Endothelial cell of umbilical vein (primary cell): ENCODE data around the gene MFAP4. TPM values are rescaled to one million over a fixed set of nuclear protein-coding genes. Genes with fewer than 3 reads are reported as not detected.

Experiments
- BruUV-seq: library from RNA; stranded (reverse); fragments of 400-500 nt; replicated peaks from 2 replicates; lab custom pipeline; 2021; lab: Mats Ljungman, UMichigan
- CTCF ChIA-PET: fragments of 300-600, 350-600 bp; sonication (Branson Sonifier 250); formaldehyde crosslinking; loops from one replicate; lab custom pipeline; 2021; ENCODE audit warnings: antibody characterized with exemption, inconsistent platforms; lab: Charles Lee
- POLR2A ChIA-PET: fragments of 300-600, 350-600 bp; sonication (Branson Sonifier 250); formaldehyde crosslinking; loops from one replicate; lab custom pipeline; 2021; ENCODE audit warnings: antibody characterized with exemption, inconsistent platforms; lab: Charles Lee
- DNase-seq: peaks from one replicate; pipeline ENCODE4 v3.0.0-alpha.2; 2011; ENCODE audit warnings: low read depth, low spot score
- FAIRE-seq: peaks from 2 replicates; lab custom pipeline; 2011; peaks lifted over from hg19 to GRCh38; lab: Jason Lieb, UNC
- H2AFZ ChIP-seq: 2 replicates; pipeline ENCODE4 v1.6.0; 2012; ENCODE audit warnings: low read depth, low read length, control low read depth, inconsistent platforms
- H3K27ac ChIP-seq: 2 replicates; pipeline ENCODE4 v1.5.1; 2011; ENCODE audit warnings: low read depth, mild to moderate bottlenecking, control low read depth, low read length, moderate library complexity; ENCODE audit not compliant: insufficient read depth
- H3K27me3 ChIP-seq, 2 experiments: 2 replicates each; pipeline versions ENCODE4 v1.6.0 to v1.6.1; 2011; ENCODE audit warnings: low read length in 2 of 2, mixed read lengths in 1 of 2; ENCODE audit not compliant: control insufficient read depth in 2 of 2, insufficient read depth in 2 of 2
- H3K36me3 ChIP-seq, 2 experiments: 2 replicates in 1 of 2; 3 replicates in 1 of 2; pipeline ENCODE4 v1.5.1; 2011; ENCODE audit warnings: low read length in 2 of 2, mild to moderate bottlenecking in 1 of 2, moderate library complexity in 1 of 2; ENCODE audit not compliant: control insufficient read depth in 2 of 2, insufficient read depth in 2 of 2; ENCODE audit errors: extremely low read depth in 1 of 2
- H3K4me1 ChIP-seq: 3 replicates; pipeline ENCODE4 v1.5.1; 2011; ENCODE audit warnings: mild to moderate bottlenecking, low read length; ENCODE audit not compliant: control insufficient read depth, insufficient read depth; ENCODE audit errors: extremely low read depth
- H3K4me2 ChIP-seq: 2 replicates; pipeline ENCODE4 v1.6.1; 2011; ENCODE audit warnings: low read length, control low read depth, mixed read lengths; ENCODE audit not compliant: insufficient read depth
- H3K4me3 ChIP-seq, 3 experiments: fragments of 200-600 bp in 1 of 3; sonication (generic), shearing (Covaris generic) in 1 of 3; replicated peaks in 1 of 3; 2 replicates each; pipeline ENCODE4 v1.5.1; 2011 to 2016; ENCODE audit warnings: control low read depth in 3 of 3, low read length in 3 of 3, mild to moderate bottlenecking in 2 of 3, inconsistent platforms in 1 of 3, low read depth in 1 of 3, moderate library complexity in 1 of 3; ENCODE audit not compliant: insufficient read depth in 1 of 3
- H3K79me2 ChIP-seq: 2 replicates; pipeline ENCODE4 v1.6.0; 2012; ENCODE audit warnings: low read length, inconsistent platforms; ENCODE audit not compliant: control insufficient read depth, insufficient read depth
- H3K9ac ChIP-seq: replicated peaks from 2 replicates; pipeline ENCODE3; 2011; ENCODE audit warnings: low read length, control low read depth; ENCODE audit not compliant: insufficient read depth; ENCODE audit errors: extremely low read depth
- H3K9me1 ChIP-seq: replicated peaks from 3 replicates; pipeline ENCODE4 v1.6.0; 2011; ENCODE audit warnings: mild to moderate bottlenecking, low read length; ENCODE audit not compliant: control insufficient read depth, insufficient read depth; ENCODE audit errors: extremely low read depth
- H3K9me3 ChIP-seq: replicated peaks from 2 replicates; pipeline ENCODE4 v1.5.1; 2012; ENCODE audit warnings: low read length, inconsistent platforms; ENCODE audit not compliant: control insufficient read depth, insufficient read depth
- H4K20me1 ChIP-seq: replicated peaks from 2 replicates; pipeline ENCODE3; 2011; ENCODE audit warnings: mild to moderate bottlenecking, low read length; ENCODE audit not compliant: control insufficient read depth, insufficient read depth; ENCODE audit errors: extremely low read depth
- CTCF ChIP-seq, 2 donors: IDR thresholded peaks; 1 replicate in 1 of 2; 2 replicates in 1 of 2; pipeline ENCODE4 v1.5.1; 2011; ENCODE audit warnings: low read length in 2 of 2, mild to moderate bottlenecking in 2 of 2, moderate library complexity in 2 of 2, control low read depth in 1 of 2, inconsistent platforms in 1 of 2, low read depth in 1 of 2; ENCODE audit not compliant: insufficient read depth in 1 of 2; ENCODE audit errors: extremely low read depth in 1 of 2
- EZH2 ChIP-seq: IDR thresholded peaks from 2 replicates; pipeline ENCODE4 v1.6.1; 2012; ENCODE audit warnings: borderline replicate concordance, low read depth, mild to moderate bottlenecking, moderate library complexity, low read length, inconsistent platforms; ENCODE audit not compliant: severe bottlenecking
- FOS ChIP-seq: IDR thresholded peaks from 2 replicates; pipeline ENCODE4 v1.6.1; 2011; ENCODE audit warnings: mild to moderate bottlenecking, low read length, moderate library complexity, borderline replicate concordance; ENCODE audit not compliant: insufficient read depth
- GATA2 ChIP-seq: IDR thresholded peaks from 2 replicates; pipeline ENCODE4 v1.7.0; 2011; ENCODE audit warnings: low read depth, mild to moderate bottlenecking, moderate library complexity, mixed read lengths, low read length; ENCODE audit not compliant: insufficient read length, insufficient read depth
- JUN ChIP-seq: IDR thresholded peaks from 2 replicates; pipeline ENCODE4 v1.6.1; 2011; ENCODE audit warnings: borderline replicate concordance, low read depth; ENCODE audit not compliant: insufficient read length, insufficient read depth
- MAX ChIP-seq: IDR thresholded peaks from 2 replicates; pipeline ENCODE4 v1.6.1; 2011; ENCODE audit not compliant: insufficient read depth, insufficient read length
- MYC ChIP-seq: IDR thresholded peaks from one replicate; pipeline ENCODE4 v1.6.1; 2011; ENCODE audit warnings: mild to moderate bottlenecking, low read depth, low read length
- POLR2A ChIP-seq: IDR thresholded peaks from 2 replicates; pipeline ENCODE4 v1.6.1; 2012; ENCODE audit warnings: low read depth, mild to moderate bottlenecking, control low read depth, low read length
- POLR2AphosphoS5 ChIP-seq: IDR thresholded peaks from 2 replicates; pipeline ENCODE4 v1.6.1; 2012; ENCODE audit warnings: low read depth, mild to moderate bottlenecking, control low read depth, low read length, moderate library complexity; ENCODE audit not compliant: insufficient read depth
- dilution Hi-C: fragments of 300-500 bp; cut with MboI; formaldehyde crosslinking; loops from one replicate; pipeline ENCODE4 v1.15.0; 2019; ENCODE audit warnings: low sequenced_read_pairs; ENCODE audit not compliant: extremely low pct_ligation_motif_present
- intact Hi-C: fragments of 100-400 bp; cut with micrococcal nuclease; formaldehyde crosslinking; loops from one replicate; pipeline ENCODE4 v1.10.0; 2022
- polyA plus RNA-seq, 4 experiments: library from polyadenylated mRNA; depleted of rRNA in 3 of 4; stranded (reverse) in 3 of 4; unstranded in 1 of 4; fragments of >200 nt; gene quantifications; 2 replicates each; pipeline versions ENCODE4 v1.2.1 to v1.2.3, GENCODE V29; 2011 to 2012; ENCODE audit warnings: missing spikeins in 1 of 4
- total RNA-seq: library from RNA; stranded (reverse); gene quantifications from 2 replicates; pipeline ENCODE4 v1.2.3, GENCODE V29; 2021

The MFAP4 gene
- total and polyA plus RNA-seq, 2 donors (not counting 3 experiments of a cell fraction or from before 2014, with no cell fraction given): not detected

- Histone ChIP-seq H2AFZ (no peak overlapping the region), H3K4me3 (no peak overlapping the region), H3K9me3 (no peaks in the 10 kb centered on the region), H4K20me1 (no peaks in the 10 kb centered on the region), H3K27ac (no peak overlapping the region), H3K9me1 (no peaks in the 10 kb centered on the region), H3K79me2 (no peaks in the 10 kb centered on the region), H3K4me2 (no peak overlapping the region), H3K9ac (no peak overlapping the region), H3K36me3 (no peaks in the 10 kb centered on the region), H3K4me1 (no peaks in the 10 kb centered on the region), H3K27me3 (no peaks in the 10 kb centered on the region)
- ChIA-PET CTCF (interaction anchor here (1.2 kb wide), 1 partner anchor 55 kb away, joined by 4 read pairs; the partner anchor contains the start of gene B9D1), POLR2A (no interaction called here)
- no peak for TF ChIP-seq MYC
- no peak for TF ChIP-seq CTCF (IDR thresholded peaks at IDR 0.05; ENCODE audit: extremely low read depth in 1 of 2, insufficient read depth in 1 of 2, low read depth in 1 of 2, low read length in 2 of 2)
- TF ChIP-seq MAX: no peak
- no peak for TF ChIP-seq JUN
- no peak for TF ChIP-seq FOS
- TF ChIP-seq POLR2A: no peak
- no peak for TF ChIP-seq POLR2AphosphoS5
- TF ChIP-seq GATA2: no peak
- no peak for TF ChIP-seq EZH2
- dilution Hi-C loops (no loop called here), intact Hi-C loops (no loop called here)
- FAIRE-seq: no peak
- BruUV-seq: no TSS peak
- no peak for DNase-seq
Measured at GRCh38 chr17:19417611-19418010, 30.6 kb upstream of the MFAP4 start.
